Smooth muscle cell (in vitro differentiated cells): ENCODE data around the gene PCA3. TPM values are rescaled to one million over a fixed set of nuclear protein-coding genes. Genes with fewer than 3 reads are reported as not detected.

ENCODE experiments used
- DNase-seq: peaks from one replicate; lab custom pipeline; 2025; ENCODE audit not compliant: unreplicated experiment; lab: John Stamatoyannopoulos, UW
- H2AFZ ChIP-seq: fragments of 200-600 bp; sonication (generic); 2 replicates; pipeline ENCODE4 v1.6.0; 2016; ENCODE audit warnings: antibody characterized with exemption, low read depth, mild to moderate bottlenecking
- H3F3A ChIP-seq: fragments of 200-600 bp; sonication (generic); 2 replicates; pipeline ENCODE4 v1.6.0; 2017; ENCODE audit warnings: antibody characterized with exemption, low read depth
- H3K27ac ChIP-seq: fragments of 200-600 bp; sonication (generic); 2 replicates; pipeline ENCODE4 v1.5.1; 2016; ENCODE audit warnings: low read depth, mild to moderate bottlenecking
- H3K27me3 ChIP-seq: fragments of 200-600 bp; sonication (generic); 2 replicates; pipeline ENCODE4 v1.6.1; 2016; ENCODE audit warnings: low read depth, mild to moderate bottlenecking
- H3K36me3 ChIP-seq: fragments of 200-600 bp; sonication (generic); 2 replicates; pipeline ENCODE4 v1.5.1; 2016; ENCODE audit warnings: low read depth
- H3K4me1 ChIP-seq: fragments of 200-600 bp; sonication (generic); 2 replicates; pipeline ENCODE4 v1.5.1; 2016; ENCODE audit warnings: low read depth
- H3K4me2 ChIP-seq: fragments of 200-600 bp; sonication (generic); 2 replicates; pipeline ENCODE4 v1.6.0; 2016; ENCODE audit warnings: mild to moderate bottlenecking
- H3K4me3 ChIP-seq: fragments of 200-600 bp; sonication (generic); 2 replicates; pipeline ENCODE4 v1.5.1; 2016; ENCODE audit warnings: mild to moderate bottlenecking
- H3K79me2 ChIP-seq: fragments of 200-600 bp; sonication (generic); 2 replicates; pipeline ENCODE4 v1.6.0; 2016; ENCODE audit warnings: low read depth, mild to moderate bottlenecking
- H3K9ac ChIP-seq: fragments of 200-600 bp; sonication (generic); 2 replicates; pipeline ENCODE4 v1.6.0; 2016; ENCODE audit warnings: low read depth
- H3K9me3 ChIP-seq: fragments of 200-600 bp; sonication (generic); replicated peaks from 2 replicates; pipeline ENCODE4 v1.5.1; 2016; ENCODE audit warnings: low read depth
- H4K20me1 ChIP-seq: fragments of 200-600 bp; sonication (generic); 2 replicates; pipeline ENCODE4 v1.6.0; 2016; ENCODE audit warnings: low read depth
- WGBS: methylation state at CpG from one replicate; pipeline ENCODE4 v1.1.7; 2016; ENCODE audit warnings: low lambda C conversion rate; 5-methylcytosine and 5-hydroxymethylcytosine counted together
- polyA plus RNA-seq: library from polyadenylated mRNA; unstranded; fragments of >200 nt; fragmentation: Nextera tagmentation; extraction: Ambion mirVana; gene quantifications from 2 replicates; pipeline ENCODE4 v1.2.1, GENCODE V29; 2016
- small RNA-seq: library from RNA; depleted of rRNA; stranded (forward); fragments of <200 nt; gene quantifications from one replicate; pipeline ENCODE3, GENCODE V24; 2014
- total RNA-seq: library from RNA; depleted of rRNA; stranded (reverse); fragments of >200 nt; gene quantifications from 2 replicates; pipeline ENCODE4 v1.2.3, GENCODE V29; 2014
- TF ChIP-seq, protein P1 (sequence below): fragments of 200-600 bp; sonication (generic); IDR thresholded peaks from 2 replicates; pipeline ENCODE4 v1.5.1; 2017; ENCODE audit warnings: borderline replicate concordance, mild to moderate bottlenecking, antibody characterized with exemption; ENCODE audit not compliant: insufficient read depth, poor library complexity, severe bottlenecking

Gene PCA3
- total and polyA plus RNA-seq, 2 experiments from 2014 or later = 0.30 TPM; not detected in 1

DNA sequence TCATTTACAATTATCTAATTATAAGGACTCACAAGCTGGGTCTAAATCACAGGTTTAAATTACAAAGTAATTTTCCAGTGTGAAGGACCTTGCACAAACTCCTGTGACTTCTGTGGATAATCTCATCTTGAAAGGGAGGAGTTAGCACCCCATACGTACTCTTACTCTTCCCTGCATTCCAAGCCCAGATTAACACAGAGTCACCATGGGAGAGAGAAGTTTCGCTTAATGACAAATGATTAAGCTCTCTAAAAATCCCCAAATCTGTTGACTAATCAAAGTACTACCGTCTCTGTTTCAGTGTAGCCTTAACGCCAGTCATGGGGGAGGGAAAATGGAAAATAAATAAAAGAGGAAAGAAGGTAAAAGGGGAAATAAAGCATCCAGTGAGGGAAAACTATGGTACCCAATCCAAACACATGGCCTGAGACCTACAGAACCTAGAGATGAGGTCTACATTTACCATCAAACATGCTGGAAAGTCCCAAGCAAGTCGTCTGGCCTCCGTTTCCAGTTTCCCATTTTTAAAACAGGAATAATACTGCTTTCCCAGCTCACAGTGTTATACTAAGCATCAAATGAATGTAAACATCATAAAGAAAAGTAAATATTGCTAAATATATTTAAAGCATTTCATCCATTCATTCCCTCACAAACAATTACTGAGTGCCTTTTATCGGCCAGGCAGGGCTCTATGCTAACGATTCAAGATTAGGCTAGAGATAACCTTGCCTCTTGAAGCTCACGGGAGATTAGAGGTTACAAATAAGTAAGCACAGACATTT lies 63.2 kb downstream of the PCA3 start:
- Histone ChIP-seq H3K9me3 (no peaks in the 10 kb centered on the region), H3K79me2 (no peaks in the 10 kb centered on the region), H3K4me3 (no peak overlapping the region), H3F3A (no peaks in the 10 kb centered on the region), H3K27me3 (no peaks in the 10 kb centered on the region), H3K4me1 (peaks cover 3% of the 10 kb centered on the region), H3K9ac (no peak overlapping the region), H3K27ac (no peak overlapping the region), H2AFZ (no peak overlapping the region), H3K36me3 (no peaks in the 10 kb centered on the region), H4K20me1 (no peaks in the 10 kb centered on the region), H3K4me2 (no peak overlapping the region)
- no peak for DNase-seq
- TF ChIP-seq, protein P1, sequence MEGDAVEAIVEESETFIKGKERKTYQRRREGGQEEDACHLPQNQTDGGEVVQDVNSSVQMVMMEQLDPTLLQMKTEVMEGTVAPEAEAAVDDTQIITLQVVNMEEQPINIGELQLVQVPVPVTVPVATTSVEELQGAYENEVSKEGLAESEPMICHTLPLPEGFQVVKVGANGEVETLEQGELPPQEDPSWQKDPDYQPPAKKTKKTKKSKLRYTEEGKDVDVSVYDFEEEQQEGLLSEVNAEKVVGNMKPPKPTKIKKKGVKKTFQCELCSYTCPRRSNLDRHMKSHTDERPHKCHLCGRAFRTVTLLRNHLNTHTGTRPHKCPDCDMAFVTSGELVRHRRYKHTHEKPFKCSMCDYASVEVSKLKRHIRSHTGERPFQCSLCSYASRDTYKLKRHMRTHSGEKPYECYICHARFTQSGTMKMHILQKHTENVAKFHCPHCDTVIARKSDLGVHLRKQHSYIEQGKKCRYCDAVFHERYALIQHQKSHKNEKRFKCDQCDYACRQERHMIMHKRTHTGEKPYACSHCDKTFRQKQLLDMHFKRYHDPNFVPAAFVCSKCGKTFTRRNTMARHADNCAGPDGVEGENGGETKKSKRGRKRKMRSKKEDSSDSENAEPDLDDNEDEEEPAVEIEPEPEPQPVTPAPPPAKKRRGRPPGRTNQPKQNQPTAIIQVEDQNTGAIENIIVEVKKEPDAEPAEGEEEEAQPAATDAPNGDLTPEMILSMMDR = no peak
- 51% methylated on average over 9 of the region's 9 CpGs for WGBS

DNA sequence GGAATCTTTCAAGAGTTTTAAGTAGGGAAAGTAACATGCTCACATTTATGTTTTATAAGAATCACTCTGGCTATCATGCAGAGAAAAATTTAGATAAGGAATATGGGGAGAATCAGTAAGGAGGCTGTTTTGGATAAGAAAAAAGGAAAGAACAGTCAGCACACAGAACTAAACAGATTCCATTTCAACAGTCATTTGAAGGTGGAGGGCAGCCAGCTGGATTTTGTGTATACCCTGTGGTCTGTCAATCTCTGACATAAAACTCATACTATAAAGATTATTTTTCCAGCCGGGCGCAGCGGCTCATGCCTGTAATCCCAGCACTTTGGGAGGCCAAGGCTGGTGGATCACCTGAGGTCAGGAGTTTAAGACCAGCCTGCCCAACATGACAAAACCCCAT lies 64.2 kb downstream of the PCA3 start:
- H3K79me2 ChIP-seq = no peaks in the 10 kb centered on the region
- H3K9ac ChIP-seq = no peak overlapping the region
- H3K27ac ChIP-seq = no peak overlapping the region
- H3K9me3 ChIP-seq = no peaks in the 10 kb centered on the region
- peaks cover 3% of the 10 kb centered on the region for H3K4me1 ChIP-seq
- no peak overlapping the region for H3K4me2 ChIP-seq
- H3F3A ChIP-seq = no peaks in the 10 kb centered on the region
- no peaks in the 10 kb centered on the region for H3K27me3 ChIP-seq
- DNase-seq = no peak
- H2AFZ ChIP-seq = no peak overlapping the region
- no peaks in the 10 kb centered on the region for H4K20me1 ChIP-seq
- H3K36me3 ChIP-seq = no peaks in the 10 kb centered on the region
- H3K4me3 ChIP-seq = no peak overlapping the region
- WGBS = 36% methylated on average over 3 of the region's 3 CpGs
- TF ChIP-seq, protein P1 = no peak

DNA sequence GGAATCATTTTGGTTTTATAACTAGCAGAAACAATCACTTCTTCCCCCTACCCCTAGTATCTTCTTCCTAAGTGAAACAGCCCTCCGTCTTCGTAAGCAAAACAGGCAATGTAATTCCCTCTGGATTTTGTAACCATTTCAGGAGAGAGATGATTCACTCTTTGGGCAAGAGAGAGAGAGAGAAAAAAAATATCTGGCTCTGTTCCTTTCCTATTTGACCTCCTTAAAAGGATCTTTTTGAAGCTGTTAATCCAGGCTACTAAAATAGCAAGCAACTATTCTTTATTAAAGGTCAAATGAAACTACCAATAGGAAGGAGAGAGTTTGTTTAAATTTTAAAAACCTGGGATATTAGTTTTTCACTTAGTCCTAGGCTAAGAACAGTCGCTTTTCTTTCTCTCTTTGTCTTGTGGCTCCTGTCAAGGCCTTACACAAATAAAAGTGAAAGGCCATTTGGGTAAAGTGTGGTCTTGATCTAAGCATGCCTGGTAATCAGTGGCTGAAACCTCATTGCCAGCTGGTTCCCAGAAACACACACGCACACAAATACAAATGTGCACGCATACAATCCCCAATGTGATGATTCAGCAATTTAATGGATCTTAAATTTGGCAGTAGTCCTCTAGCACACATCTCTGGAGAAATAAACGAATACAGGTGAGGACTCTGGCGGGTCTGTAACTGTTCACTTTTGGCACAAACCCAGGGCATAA lies 71.5 kb downstream of the PCA3 start:
- Histone ChIP-seq H3K79me2 (no peaks in the 10 kb centered on the region), H3K9me3 (no peaks in the 10 kb centered on the region), H4K20me1 (no peaks in the 10 kb centered on the region), H3K4me3 (no peak overlapping the region), H3K4me1 (peaks cover 14% of the 10 kb centered on the region), H3K27me3 (no peaks in the 10 kb centered on the region), H3K27ac (peak overlapping the region; percentile 88), H3K4me2 (peak overlapping the region; percentile 74), H3K36me3 (no peaks in the 10 kb centered on the region), H3K9ac (peak overlapping the region; percentile 54), H2AFZ (no peak overlapping the region), H3F3A (peaks cover 7% of the 10 kb centered on the region)
- TF ChIP-seq, protein P1 = no peak
- DNase-seq = no peak
- WGBS = 33% methylated on average over 7 of the region's 7 CpGs

Small RNA genes within 50 kb of the gene (small RNA-seq; reads per million reads assigned to genes)
- gene AL359314.1 = not detected

Other genes starting within 250 kb of the PCA3 start
- 1.2 and 1.9 TPM in 2 replicates for gene PRUNE2, start 141.7 kb downstream of the PCA3 start, total RNA-seq
- 0.79 and 1.0 TPM in 2 replicates for gene PRUNE2, start 141.7 kb downstream of the PCA3 start, polyA plus RNA-seq